ENCODE data around the gene KIF6. TPM values are rescaled to one million over a fixed set of nuclear protein-coding genes. Genes with fewer than 3 reads are reported as not detected.

The KIF6 gene
- total and polyA plus RNA-seq, 2 of the 8 experiments (the other 6 are each of a cell fraction or from before 2014, with no cell fraction given) = 0.53 to 0.65 TPM

DNA sequence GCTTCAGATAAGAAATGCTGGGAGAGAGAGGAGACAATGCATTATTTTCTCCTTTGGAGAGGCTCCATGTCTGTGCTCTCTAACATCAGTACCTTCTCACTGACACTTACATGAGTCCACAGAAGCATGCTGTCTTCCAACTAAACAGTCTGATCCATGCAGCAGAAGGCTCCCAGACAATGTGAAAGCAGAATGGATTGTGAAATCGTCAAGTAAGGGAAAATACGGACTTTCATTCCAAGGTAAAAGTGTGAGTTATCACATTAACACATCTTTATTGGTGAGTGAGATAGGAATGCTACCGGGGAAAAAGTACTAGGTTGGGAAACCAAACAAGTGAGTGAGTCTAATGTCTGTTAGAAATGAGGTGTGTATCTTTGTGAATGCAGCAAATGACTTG, 235.1 kb downstream of the KIF6 start (continued):
- TF ChIP-seq TCF12 (IDR thresholded peaks at IDR 0.05; ENCODE audit: low read depth, low read length) = no peak
- TF ChIP-seq RNF2 (IDR thresholded peaks at IDR 0.05; ENCODE audit: borderline replicate concordance, low read depth, low read length, missing control alignments, poor library complexity, severe bottlenecking) = no peak
- no peak for TF ChIP-seq HDAC2 (IDR thresholded peaks at IDR 0.05; ENCODE audit: borderline replicate concordance in 1 of 2, low read depth in 2 of 2, low read length in 2 of 2)
- TF ChIP-seq CEBPB (IDR thresholded peaks at IDR 0.05; ENCODE audit: low read depth, low read length) = no peak
- TF ChIP-seq, protein P1, sequence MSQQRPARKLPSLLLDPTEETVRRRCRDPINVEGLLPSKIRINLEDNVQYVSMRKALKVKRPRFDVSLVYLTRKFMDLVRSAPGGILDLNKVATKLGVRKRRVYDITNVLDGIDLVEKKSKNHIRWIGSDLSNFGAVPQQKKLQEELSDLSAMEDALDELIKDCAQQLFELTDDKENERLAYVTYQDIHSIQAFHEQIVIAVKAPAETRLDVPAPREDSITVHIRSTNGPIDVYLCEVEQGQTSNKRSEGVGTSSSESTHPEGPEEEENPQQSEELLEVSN (IDR thresholded peaks at IDR 0.05) = no peak
- no peak for TF ChIP-seq BCL11A (IDR thresholded peaks at IDR 0.05; ENCODE audit: low read depth in 2 of 2, low read length in 2 of 2)

All from H1 (cell line).